DMS114 treated with DMSO at 0.1 percent for 48 hours (cell line): Measurements from ENCODE around the gene TRIM27.
"Not testable (repeated sequence)": the region's sequence is repeated elsewhere in the genome, so short reads cannot be mapped to it uniquely, and the experiment has no call there.

ENCODE experiments used
- DNase-seq: peaks from one replicate; lab custom pipeline; 2025; ENCODE audit not compliant: unreplicated experiment; lab: John Stamatoyannopoulos, UW

The TRIM27 gene

GRCh38 chr6:28865401-28866204 lies 58.2 kb downstream of the TRIM27 start:
- DNase-seq: no peak

- DNase-seq: peak; percentile 65
Measured at GRCh38 chr6:28864326-28864923, 59.4 kb downstream of the TRIM27 start.

GRCh38 chr6:28863604-28864325 lies 60.0 kb downstream of the TRIM27 start:
- peak; percentile 90 for DNase-seq

- DNase-seq: no peak
Measured at GRCh38 chr6:28862077-28862476, 61.7 kb downstream of the TRIM27 start.

GRCh38 chr6:28861339-28861738 lies 62.4 kb downstream of the TRIM27 start:
- no peak for DNase-seq

- DNase-seq: no peak
Measured at GRCh38 chr6:28860581-28860980, 63.2 kb downstream of the TRIM27 start.

GRCh38 chr6:28858963-28859362 lies 64.8 kb downstream of the TRIM27 start:
- DNase-seq: no peak

- DNase-seq: no peak
Measured at GRCh38 chr6:28856620-28857005, 67.2 kb downstream of the TRIM27 start.

GRCh38 chr6:28854405-28854804 lies 69.4 kb downstream of the TRIM27 start:
- DNase-seq: not testable (repeated sequence)
